Suprapubic skin (tissue), 4 donors: Measurements from ENCODE around the gene SLCO3A1.

ENCODE experiments used
- EP300 ChIP-seq: sonication (generic); formaldehyde crosslinking; IDR thresholded peaks from one replicate; pipeline ENCODE4 v1.6.1; 2017; ENCODE audit warnings: antibody characterized with exemption
- POLR2A ChIP-seq, 2 donors: fragments of 450-650 bp; IDR thresholded peaks; one replicate each; pipeline ENCODE4 v1.6.1; 2017; ENCODE audit warnings: antibody characterized with exemption in 2 of 2, mild to moderate bottlenecking in 2 of 2, moderate library complexity in 2 of 2
- POLR2AphosphoS5 ChIP-seq, 3 donors: sonication (generic); formaldehyde crosslinking; IDR thresholded peaks; one replicate each; pipeline ENCODE4 v1.6.1; 2017; ENCODE audit warnings: antibody characterized with exemption in 3 of 3
- TF ChIP-seq, protein P1 (sequence below), 2 donors: fragments of 200-600 bp in 1 of 2; fragments of 450-650 bp in 1 of 2; sonication (generic) in 1 of 2; IDR thresholded peaks; one replicate each; pipeline ENCODE4 v1.5.1; 2016 to 2019; ENCODE audit warnings: antibody characterized with exemption in 2 of 2, mild to moderate bottlenecking in 1 of 2, moderate library complexity in 1 of 2

- TF ChIP-seq, protein P1, sequence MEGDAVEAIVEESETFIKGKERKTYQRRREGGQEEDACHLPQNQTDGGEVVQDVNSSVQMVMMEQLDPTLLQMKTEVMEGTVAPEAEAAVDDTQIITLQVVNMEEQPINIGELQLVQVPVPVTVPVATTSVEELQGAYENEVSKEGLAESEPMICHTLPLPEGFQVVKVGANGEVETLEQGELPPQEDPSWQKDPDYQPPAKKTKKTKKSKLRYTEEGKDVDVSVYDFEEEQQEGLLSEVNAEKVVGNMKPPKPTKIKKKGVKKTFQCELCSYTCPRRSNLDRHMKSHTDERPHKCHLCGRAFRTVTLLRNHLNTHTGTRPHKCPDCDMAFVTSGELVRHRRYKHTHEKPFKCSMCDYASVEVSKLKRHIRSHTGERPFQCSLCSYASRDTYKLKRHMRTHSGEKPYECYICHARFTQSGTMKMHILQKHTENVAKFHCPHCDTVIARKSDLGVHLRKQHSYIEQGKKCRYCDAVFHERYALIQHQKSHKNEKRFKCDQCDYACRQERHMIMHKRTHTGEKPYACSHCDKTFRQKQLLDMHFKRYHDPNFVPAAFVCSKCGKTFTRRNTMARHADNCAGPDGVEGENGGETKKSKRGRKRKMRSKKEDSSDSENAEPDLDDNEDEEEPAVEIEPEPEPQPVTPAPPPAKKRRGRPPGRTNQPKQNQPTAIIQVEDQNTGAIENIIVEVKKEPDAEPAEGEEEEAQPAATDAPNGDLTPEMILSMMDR (IDR thresholded peaks at IDR 0.05) = no peak
- TF ChIP-seq POLR2AphosphoS5 (IDR thresholded peaks at IDR 0.05) (no peak), POLR2A (IDR thresholded peaks at IDR 0.05) (no peak), EP300 (no peak)
Observed at GRCh38 chr15:92017882-92018534, 164.5 kb downstream of the SLCO3A1 start.
